Body of pancreas (tissue), 4 donors: Measurements from ENCODE around the gene SCAMP4.

Experiments
- POLR2A ChIP-seq, 3 donors: fragments of 450-650 bp; IDR thresholded peaks; one replicate each; pipeline ENCODE4 v1.6.1; 2016; ENCODE audit warnings: antibody characterized with exemption in 3 of 3, mild to moderate bottlenecking in 2 of 3
- TF ChIP-seq, protein P1 (sequence below), 7 experiments: fragments of 450-650 bp in 4 of 7; fragments of 200-600 bp in 3 of 7; sonication (generic) in 3 of 7; IDR thresholded peaks; one replicate each; pipeline ENCODE4 v1.5.1; 2016 to 2019; ENCODE audit warnings: antibody characterized with exemption in 7 of 7

DNA sequence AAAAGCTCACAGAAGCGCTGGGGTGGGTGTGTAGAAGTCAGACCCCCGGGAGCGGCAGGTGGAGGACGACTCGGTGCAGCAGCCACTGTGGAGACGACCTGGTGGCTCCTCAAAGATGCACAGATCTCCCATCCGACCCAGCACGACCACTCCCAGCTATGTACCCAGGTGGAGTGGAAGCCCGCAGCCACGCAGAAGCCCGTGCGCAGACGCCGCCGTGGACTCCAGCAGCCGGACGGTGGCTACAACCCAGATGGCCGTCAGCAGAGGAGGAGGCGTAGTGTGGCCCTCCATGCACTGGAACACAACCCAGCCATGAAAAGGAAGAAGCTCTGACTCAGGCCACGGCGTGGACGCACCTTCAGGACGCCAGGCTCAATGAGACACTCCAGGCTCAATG lies 57.5 kb downstream of the SCAMP4 start:
- no peak for TF ChIP-seq POLR2A (IDR thresholded peaks at IDR 0.05)
- TF ChIP-seq, protein P1, sequence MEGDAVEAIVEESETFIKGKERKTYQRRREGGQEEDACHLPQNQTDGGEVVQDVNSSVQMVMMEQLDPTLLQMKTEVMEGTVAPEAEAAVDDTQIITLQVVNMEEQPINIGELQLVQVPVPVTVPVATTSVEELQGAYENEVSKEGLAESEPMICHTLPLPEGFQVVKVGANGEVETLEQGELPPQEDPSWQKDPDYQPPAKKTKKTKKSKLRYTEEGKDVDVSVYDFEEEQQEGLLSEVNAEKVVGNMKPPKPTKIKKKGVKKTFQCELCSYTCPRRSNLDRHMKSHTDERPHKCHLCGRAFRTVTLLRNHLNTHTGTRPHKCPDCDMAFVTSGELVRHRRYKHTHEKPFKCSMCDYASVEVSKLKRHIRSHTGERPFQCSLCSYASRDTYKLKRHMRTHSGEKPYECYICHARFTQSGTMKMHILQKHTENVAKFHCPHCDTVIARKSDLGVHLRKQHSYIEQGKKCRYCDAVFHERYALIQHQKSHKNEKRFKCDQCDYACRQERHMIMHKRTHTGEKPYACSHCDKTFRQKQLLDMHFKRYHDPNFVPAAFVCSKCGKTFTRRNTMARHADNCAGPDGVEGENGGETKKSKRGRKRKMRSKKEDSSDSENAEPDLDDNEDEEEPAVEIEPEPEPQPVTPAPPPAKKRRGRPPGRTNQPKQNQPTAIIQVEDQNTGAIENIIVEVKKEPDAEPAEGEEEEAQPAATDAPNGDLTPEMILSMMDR (IDR thresholded peaks at IDR 0.05), result no peak
